ENCODE measurements around the gene SLIRP.

The SLIRP gene

GRCh38 chr14:77708749-77709148, 846 bp downstream of the SLIRP start:
- no peak overlapping the region for H4K5ac ChIP-seq (ENCODE audit: low read length)
- peaks cover 2% of the 10 kb centered on the region for H3K4me1 ChIP-seq (ENCODE audit: control insufficient read depth, low read depth, low read length)
- peaks cover 2% of the 10 kb centered on the region for H3K36me3 ChIP-seq (ENCODE audit: control insufficient read depth, insufficient read depth, low read length)
- H3K79me1 ChIP-seq (ENCODE audit: low read length): peaks cover 11% of the 10 kb centered on the region
- no peak overlapping the region for H3K27ac ChIP-seq (ENCODE audit: low read depth, low read length)
- H2BK120ac ChIP-seq (ENCODE audit: low read depth, low read length): no peak overlapping the region
- peak overlapping the region; percentile 49 for H3K4me2 ChIP-seq (ENCODE audit: low read length)
- H3K4ac ChIP-seq (ENCODE audit: low read depth, low read length): no peak overlapping the region
- peak overlapping the region; percentile 98 for H3K56ac ChIP-seq (ENCODE audit: low read length)
- H3K18ac ChIP-seq (ENCODE audit: low read length): no peak overlapping the region
- no peak for DNase-seq
- no CpG with 5 or more reads among the region's 7 CpGs for WGBS (ENCODE audit: extremely low coverage, insufficient coverage, low lambda C conversion rate)
- peak overlapping the region; percentile 15 for H3K23ac ChIP-seq (ENCODE audit: low read length)
- peak overlapping the region; percentile 100 for H3K4me3 ChIP-seq (ENCODE audit: low read length)
- H4K8ac ChIP-seq (ENCODE audit: low read depth, low read length): no peak overlapping the region
- no peak overlapping the region for H2BK15ac ChIP-seq (replicated peaks; ENCODE audit: low read depth)
- no peak overlapping the region for H2AK5ac ChIP-seq (ENCODE audit: low read length)
- peaks cover 55% of the 10 kb centered on the region for H3K79me2 ChIP-seq (ENCODE audit: control insufficient read depth, insufficient read depth, low read length)
- H3K27me3 ChIP-seq (ENCODE audit: insufficient read depth, low read length, poor library complexity): no peaks in the 10 kb centered on the region
- H2BK5ac ChIP-seq (ENCODE audit: low read length): no peak overlapping the region
- H3K9ac ChIP-seq (ENCODE audit: low read length): peak overlapping the region; percentile 98

GRCh38 chr14:77709412-77709811, 1.5 kb downstream of the SLIRP start:
- H3K4me3 ChIP-seq (ENCODE audit: low read length): peak overlapping the region; percentile 100
- H3K4me1 ChIP-seq (ENCODE audit: control insufficient read depth, low read depth, low read length): peaks cover 2% of the 10 kb centered on the region
- no peaks in the 10 kb centered on the region for H3K27me3 ChIP-seq (ENCODE audit: insufficient read depth, low read length, poor library complexity)
- DNase-seq: no peak
- no peak overlapping the region for H2AK5ac ChIP-seq (ENCODE audit: low read length)
- H3K18ac ChIP-seq (ENCODE audit: low read length): no peak overlapping the region
- no peak overlapping the region for H3K23ac ChIP-seq (ENCODE audit: low read length)
- no peak overlapping the region for H2BK120ac ChIP-seq (ENCODE audit: low read depth, low read length)
- H4K5ac ChIP-seq (ENCODE audit: low read length): no peak overlapping the region
- no peak overlapping the region for H2BK15ac ChIP-seq (replicated peaks; ENCODE audit: low read depth)
- H3K4me2 ChIP-seq (ENCODE audit: low read length): peak overlapping the region; percentile 49
- no peak overlapping the region for H3K4ac ChIP-seq (ENCODE audit: low read depth, low read length)
- no peak overlapping the region for H4K8ac ChIP-seq (ENCODE audit: low read depth, low read length)
- H2BK5ac ChIP-seq (ENCODE audit: low read length): no peak overlapping the region
- H3K79me2 ChIP-seq (ENCODE audit: control insufficient read depth, insufficient read depth, low read length): peaks cover 57% of the 10 kb centered on the region
- WGBS (ENCODE audit: extremely low coverage, insufficient coverage, low lambda C conversion rate): no CpG with 5 or more reads among the region's 3 CpGs
- H3K56ac ChIP-seq (ENCODE audit: low read length): peak overlapping the region; percentile 64
- H3K79me1 ChIP-seq (ENCODE audit: low read length): peaks cover 12% of the 10 kb centered on the region
- no peaks in the 10 kb centered on the region for H3K36me3 ChIP-seq (ENCODE audit: control insufficient read depth, insufficient read depth, low read length)
- no peak overlapping the region for H3K27ac ChIP-seq (ENCODE audit: low read depth, low read length)
- H3K9ac ChIP-seq (ENCODE audit: low read length): peak overlapping the region; percentile 98

GRCh38 chr14:77710364-77710763, 2.5 kb downstream of the SLIRP start:
- H3K9ac ChIP-seq (ENCODE audit: low read length): no peak overlapping the region
- no peak overlapping the region for H4K5ac ChIP-seq (ENCODE audit: low read length)
- no peak overlapping the region for H2AK5ac ChIP-seq (ENCODE audit: low read length)
- no peak overlapping the region for H3K18ac ChIP-seq (ENCODE audit: low read length)
- no CpG with 5 or more reads among the region's 2 CpGs for WGBS (ENCODE audit: extremely low coverage, insufficient coverage, low lambda C conversion rate)
- H3K4me2 ChIP-seq (ENCODE audit: low read length): peak overlapping the region; percentile 3
- no peak overlapping the region for H3K56ac ChIP-seq (ENCODE audit: low read length)
- H3K4me3 ChIP-seq (ENCODE audit: low read length): no peak overlapping the region
- H3K27me3 ChIP-seq (ENCODE audit: insufficient read depth, low read length, poor library complexity): no peaks in the 10 kb centered on the region
- H3K4me1 ChIP-seq (ENCODE audit: control insufficient read depth, low read depth, low read length): peaks cover 2% of the 10 kb centered on the region
- H3K79me1 ChIP-seq (ENCODE audit: low read length): peaks cover 15% of the 10 kb centered on the region
- H2BK15ac ChIP-seq (replicated peaks; ENCODE audit: low read depth): no peak overlapping the region
- no peak overlapping the region for H3K23ac ChIP-seq (ENCODE audit: low read length)
- H3K4ac ChIP-seq (ENCODE audit: low read depth, low read length): no peak overlapping the region
- DNase-seq: no peak
- H3K36me3 ChIP-seq (ENCODE audit: control insufficient read depth, insufficient read depth, low read length): peaks cover 2% of the 10 kb centered on the region
- H3K27ac ChIP-seq (ENCODE audit: low read depth, low read length): no peak overlapping the region
- no peak overlapping the region for H2BK120ac ChIP-seq (ENCODE audit: low read depth, low read length)
- peaks cover 57% of the 10 kb centered on the region for H3K79me2 ChIP-seq (ENCODE audit: control insufficient read depth, insufficient read depth, low read length)
- no peak overlapping the region for H4K8ac ChIP-seq (ENCODE audit: low read depth, low read length)
- no peak overlapping the region for H2BK5ac ChIP-seq (ENCODE audit: low read length)

- Histone ChIP-seq H3K36me3 (ENCODE audit: control insufficient read depth, insufficient read depth, low read length) (peaks cover 4% of the 10 kb centered on the region), H4K8ac (ENCODE audit: low read depth, low read length) (no peak overlapping the region), H3K4ac (ENCODE audit: low read depth, low read length) (no peak overlapping the region), H3K27ac (ENCODE audit: low read depth, low read length) (no peak overlapping the region), H3K9ac (ENCODE audit: low read length) (no peak overlapping the region), H3K4me1 (ENCODE audit: control insufficient read depth, low read depth, low read length) (no peaks in the 10 kb centered on the region), H3K79me2 (ENCODE audit: control insufficient read depth, insufficient read depth, low read length) (peaks cover 20% of the 10 kb centered on the region), H2BK5ac (ENCODE audit: low read length) (no peak overlapping the region), H3K4me3 (ENCODE audit: low read length) (no peak overlapping the region), H2BK15ac (replicated peaks; ENCODE audit: low read depth) (no peak overlapping the region), H3K79me1 (ENCODE audit: low read length) (peaks cover 9% of the 10 kb centered on the region), H3K23ac (ENCODE audit: low read length) (no peak overlapping the region), H4K5ac (ENCODE audit: low read length) (no peak overlapping the region), H3K18ac (ENCODE audit: low read length) (no peak overlapping the region), H3K4me2 (ENCODE audit: low read length) (no peak overlapping the region), H3K27me3 (ENCODE audit: insufficient read depth, low read length, poor library complexity) (no peaks in the 10 kb centered on the region), H2AK5ac (ENCODE audit: low read length) (no peak overlapping the region), H2BK120ac (ENCODE audit: low read depth, low read length) (no peak overlapping the region), H3K56ac (ENCODE audit: low read length) (no peak overlapping the region)
- DNase-seq: no peak
- WGBS (ENCODE audit: extremely low coverage, insufficient coverage, low lambda C conversion rate): no CpG with 5 or more reads among the region's 6 CpGs
Observed at GRCh38 chr14:77714926-77715325, 7.0 kb downstream of the SLIRP start.

GRCh38 chr14:77717608-77718305, 9.9 kb downstream of the SLIRP start:
- H3K9ac ChIP-seq (ENCODE audit: low read length): no peak overlapping the region
- H2BK15ac ChIP-seq (replicated peaks; ENCODE audit: low read depth): no peak overlapping the region
- no peaks in the 10 kb centered on the region for H3K27me3 ChIP-seq (ENCODE audit: insufficient read depth, low read length, poor library complexity)
- no peak overlapping the region for H3K18ac ChIP-seq (ENCODE audit: low read length)
- H3K4ac ChIP-seq (ENCODE audit: low read depth, low read length): no peak overlapping the region
- no peak overlapping the region for H2BK5ac ChIP-seq (ENCODE audit: low read length)
- no CpG with 5 or more reads among the region's 5 CpGs for WGBS (ENCODE audit: extremely low coverage, insufficient coverage, low lambda C conversion rate)
- peaks cover 4% of the 10 kb centered on the region for H3K36me3 ChIP-seq (ENCODE audit: control insufficient read depth, insufficient read depth, low read length)
- H4K5ac ChIP-seq (ENCODE audit: low read length): no peak overlapping the region
- no peak overlapping the region for H3K4me3 ChIP-seq (ENCODE audit: low read length)
- no peaks in the 10 kb centered on the region for H3K4me1 ChIP-seq (ENCODE audit: control insufficient read depth, low read depth, low read length)
- H3K27ac ChIP-seq (ENCODE audit: low read depth, low read length): no peak overlapping the region
- peaks cover 5% of the 10 kb centered on the region for H3K79me2 ChIP-seq (ENCODE audit: control insufficient read depth, insufficient read depth, low read length)
- no peak overlapping the region for H3K23ac ChIP-seq (ENCODE audit: low read length)
- H3K79me1 ChIP-seq (ENCODE audit: low read length): peaks cover 4% of the 10 kb centered on the region
- no peak for DNase-seq
- H2BK120ac ChIP-seq (ENCODE audit: low read depth, low read length): no peak overlapping the region
- no peak overlapping the region for H3K4me2 ChIP-seq (ENCODE audit: low read length)
- H3K56ac ChIP-seq (ENCODE audit: low read length): no peak overlapping the region
- no peak overlapping the region for H2AK5ac ChIP-seq (ENCODE audit: low read length)
- no peak overlapping the region for H4K8ac ChIP-seq (ENCODE audit: low read depth, low read length)

GRCh38 chr14:77721437-77721836, 13.5 kb downstream of the SLIRP start:
- Histone ChIP-seq H3K79me1 (ENCODE audit: low read length) (no peaks in the 10 kb centered on the region), H3K36me3 (ENCODE audit: control insufficient read depth, insufficient read depth, low read length) (peaks cover 1% of the 10 kb centered on the region), H3K18ac (ENCODE audit: low read length) (no peak overlapping the region), H4K8ac (ENCODE audit: low read depth, low read length) (no peak overlapping the region), H2BK15ac (replicated peaks; ENCODE audit: low read depth) (no peak overlapping the region), H3K27ac (ENCODE audit: low read depth, low read length) (no peak overlapping the region), H2BK120ac (ENCODE audit: low read depth, low read length) (no peak overlapping the region), H3K9ac (ENCODE audit: low read length) (no peak overlapping the region), H3K23ac (ENCODE audit: low read length) (no peak overlapping the region), H3K4me1 (ENCODE audit: control insufficient read depth, low read depth, low read length) (no peaks in the 10 kb centered on the region), H2AK5ac (ENCODE audit: low read length) (no peak overlapping the region), H3K4me3 (ENCODE audit: low read length) (no peak overlapping the region), H2BK5ac (ENCODE audit: low read length) (no peak overlapping the region), H3K79me2 (ENCODE audit: control insufficient read depth, insufficient read depth, low read length) (no peaks in the 10 kb centered on the region), H3K4ac (ENCODE audit: low read depth, low read length) (no peak overlapping the region), H3K56ac (ENCODE audit: low read length) (no peak overlapping the region), H3K4me2 (ENCODE audit: low read length) (no peak overlapping the region), H3K27me3 (ENCODE audit: insufficient read depth, low read length, poor library complexity) (no peaks in the 10 kb centered on the region), H4K5ac (ENCODE audit: low read length) (no peak overlapping the region)
- no peak for DNase-seq
- no CpG with 5 or more reads among the region's 5 CpGs for WGBS (ENCODE audit: extremely low coverage, insufficient coverage, low lambda C conversion rate)

All from mesendoderm (in vitro differentiated cells).